ENCODE results near the gene PSMC3IP. TPM values are rescaled to one million over a fixed set of nuclear protein-coding genes. Genes with fewer than 3 reads are reported as not detected.
A peak's percentile ranks its signal among the peaks of the same experiment; 100 is the strongest.

PSMC3IP gene
- total RNA-seq, 1 experiment from 2014 or later, result 25.2 TPM

- no TSS peak for BruUV-seq (replicated peaks)
- Mint-ChIP-seq H3K27ac (ENCODE audit: unreplicated experiment) (peak overlapping the region; percentile 93), H3K27me3 (ENCODE audit: insufficient read depth, unreplicated experiment) (no peaks in the 10 kb centered on the region), H3K4me3 (ENCODE audit: unreplicated experiment) (peak overlapping the region; percentile 92), H3K36me3 (ENCODE audit: insufficient read depth, unreplicated experiment) (peaks cover 12% of the 10 kb centered on the region), H3K9me3 (ENCODE audit: unreplicated experiment) (no peaks in the 10 kb centered on the region), H3K4me1 (ENCODE audit: low read depth, unreplicated experiment) (peaks cover 43% of the 10 kb centered on the region)
- peak; percentile 58 to 74 for DNase-seq
- CTCF ChIA-PET, result interaction anchor here (1.2 to 1.3 kb wide), 2 partner anchors 13 to 47 kb away, joined by 6 to 8 read pairs; no protein-coding TSS in a partner anchor
- Histone ChIP-seq H3K4me1 (peaks cover 40% of the 10 kb centered on the region), H3K9me3 (no peaks in the 10 kb centered on the region), H3K27me3 (replicated peaks; ENCODE audit: control insufficient read depth, insufficient read depth, low read length) (no peaks in the 10 kb centered on the region), H3K4me3 (ENCODE audit: low read depth, low read length) (no peak overlapping the region), H3K36me3 (ENCODE audit: control insufficient read depth, insufficient read depth, low read length) (no peaks in the 10 kb centered on the region)
- no peak for TF ChIP-seq CTCF (IDR thresholded peaks at IDR 0.05; ENCODE audit: insufficient read depth in 1 of 2, low read depth in 1 of 2, low read length in 1 of 2, severe bottlenecking in 1 of 2, unreplicated experiment in 1 of 2)
- intact Hi-C loops (cut with micrococcal nuclease; ENCODE audit: unreplicated experiment), result loop anchor here (2.0 to 5.0 kb wide), 2 partner anchors 46 to 72 kb away; partner anchors contain the start of genes ATP6V0A1 and PSMC3IP
- POLR2A ChIA-PET, result interaction anchor here (1.6 kb wide), 1 partner anchor 143 kb away, joined by 6 read pairs; the partner anchor contains the start of gene STAT3
These were observed 46.5 kb downstream of the PSMC3IP start for GRCh38 chr17:42530952-42531454.

GRCh38 chr17:42529061-42529460 lies 48.5 kb downstream of the PSMC3IP start:
- no TSS peak for BruUV-seq (replicated peaks)

GRCh38 chr17:42527932-42528331 lies 49.6 kb downstream of the PSMC3IP start:
- intact Hi-C loops (cut with micrococcal nuclease; ENCODE audit: unreplicated experiment), result loop anchor here (1.0 kb wide), 1 partner anchor 205 kb away; no protein-coding TSS in a partner anchor
- H3K27me3 ChIP-seq (replicated peaks; ENCODE audit: control insufficient read depth, insufficient read depth, low read length), result no peaks in the 10 kb centered on the region
- Mint-ChIP-seq H3K27ac (ENCODE audit: unreplicated experiment) (no peak overlapping the region), H3K9me3 (ENCODE audit: unreplicated experiment) (no peaks in the 10 kb centered on the region), H3K4me3 (ENCODE audit: unreplicated experiment) (no peak overlapping the region), H3K36me3 (ENCODE audit: insufficient read depth, unreplicated experiment) (peaks cover 12% of the 10 kb centered on the region), H3K27me3 (ENCODE audit: insufficient read depth, unreplicated experiment) (no peaks in the 10 kb centered on the region), H3K4me1 (ENCODE audit: low read depth, unreplicated experiment) (peaks cover 37% of the 10 kb centered on the region)
- ChIA-PET CTCF (interaction anchor here (0.6 to 1.3 kb wide), 22 partner anchors 8 to 1474 kb away, joined by 3 to 22 read pairs (median 5); partner anchors contain the start of genes CAVIN1, NAGLU, PSMC3IP and STAT3), POLR2A (no interaction called here)
- H3K4me3 ChIP-seq (ENCODE audit: low read depth, low read length), result no peak overlapping the region
- no TSS peak for BruUV-seq (replicated peaks)
- no peak for TF ChIP-seq CTCF (IDR thresholded peaks at IDR 0.05; ENCODE audit: insufficient read depth in 1 of 2, low read depth in 1 of 2, low read length in 1 of 2, severe bottlenecking in 1 of 2, unreplicated experiment in 1 of 2)
- H3K36me3 ChIP-seq (ENCODE audit: control insufficient read depth, insufficient read depth, low read length), result no peaks in the 10 kb centered on the region; the same call in 1 of the 2 replicates
- H3K9me3 ChIP-seq, result no peaks in the 10 kb centered on the region
- peaks cover 40% of the 10 kb centered on the region for H3K4me1 ChIP-seq
- no peak for DNase-seq

More at GRCh38 chr17:42529061-42529460, 48.5 kb downstream of the PSMC3IP start:
- no peak overlapping the region for H3K4me3 ChIP-seq (ENCODE audit: low read depth, low read length)
- Mint-ChIP-seq H3K4me3 (ENCODE audit: unreplicated experiment) (no peak overlapping the region), H3K9me3 (ENCODE audit: unreplicated experiment) (no peaks in the 10 kb centered on the region), H3K4me1 (ENCODE audit: low read depth, unreplicated experiment) (peaks cover 42% of the 10 kb centered on the region), H3K27me3 (ENCODE audit: insufficient read depth, unreplicated experiment) (no peaks in the 10 kb centered on the region), H3K36me3 (ENCODE audit: insufficient read depth, unreplicated experiment) (peaks cover 12% of the 10 kb centered on the region), H3K27ac (ENCODE audit: unreplicated experiment) (no peak overlapping the region)
- no peaks in the 10 kb centered on the region for H3K36me3 ChIP-seq (ENCODE audit: control insufficient read depth, insufficient read depth, low read length)
- no peak for TF ChIP-seq CTCF (IDR thresholded peaks at IDR 0.05; ENCODE audit: insufficient read depth in 1 of 2, low read depth in 1 of 2, low read length in 1 of 2, severe bottlenecking in 1 of 2, unreplicated experiment in 1 of 2)
- POLR2A ChIA-PET, result no interaction called here
- no peaks in the 10 kb centered on the region for H3K9me3 ChIP-seq
- CTCF ChIA-PET, result interaction anchor here (0.7 kb wide), 3 partner anchors 50 to 233 kb away, joined by 3 to 4 read pairs (median 4); no protein-coding TSS in a partner anchor
- intact Hi-C loops (cut with micrococcal nuclease; ENCODE audit: unreplicated experiment), result no loop called here
- no peaks in the 10 kb centered on the region for H3K27me3 ChIP-seq (replicated peaks; ENCODE audit: control insufficient read depth, insufficient read depth, low read length)
- peaks cover 31% of the 10 kb centered on the region for H3K4me1 ChIP-seq
- no peak for DNase-seq
